B cell (primary cell): Measurements from ENCODE around the gene AHDC1. TPM values are rescaled to one million over a fixed set of nuclear protein-coding genes. Genes with fewer than 3 reads are reported as not detected.

Source experiments
- ATAC-seq: fragments of 200-7000 bp; cut with Tn5 transposase; one replicate; pipeline ENCODE4 v1.10.0; 2021; ENCODE audit warnings: low read depth, mild to moderate bottlenecking, moderate number of reproducible peaks, moderate library complexity
- CTCF ChIA-PET: fragments of 350-600 bp; sonication (Branson Sonifier 250); formaldehyde crosslinking; loops from one replicate; lab custom pipeline; 2021; ENCODE audit warnings: antibody characterized with exemption, inconsistent platforms; lab: Charles Lee
- POLR2A ChIA-PET: fragments of 350-600 bp; sonication (Branson Sonifier 250); formaldehyde crosslinking; loops from one replicate; lab custom pipeline; 2021; ENCODE audit warnings: antibody characterized with exemption; lab: Charles Lee
- DNase-seq: peaks from one replicate; pipeline ENCODE4 v3.0.0; 2013
- H2AFZ ChIP-seq: 2 replicates; pipeline ENCODE4 v1.6.1; 2012; ENCODE audit warnings: mild to moderate bottlenecking, low read depth, low read length; ENCODE audit not compliant: insufficient read depth, poor library complexity, severe bottlenecking
- H3K27ac ChIP-seq, 2 donors: 1 replicate in 1 of 2; 2 replicates in 1 of 2; pipeline ENCODE4 v1.5.1; 2012 to 2013; ENCODE audit warnings: low read length in 2 of 2, mild to moderate bottlenecking in 2 of 2, moderate library complexity in 1 of 2
- H3K27me3 ChIP-seq, 4 experiments: fragments of 200-600 bp in 1 of 4; sonication (generic) in 1 of 4; replicated peaks in 1 of 4; 1 replicate in 2 of 4; 2 replicates in 2 of 4; pipeline versions ENCODE4 v1.6.1 to v1.7.0; 2013 to 2016; ENCODE audit warnings: low read length in 3 of 4, mild to moderate bottlenecking in 2 of 4, mixed read lengths in 1 of 4, moderate library complexity in 1 of 4; ENCODE audit not compliant: insufficient read depth in 4 of 4, control insufficient read depth in 3 of 4; ENCODE audit errors: control extremely low read depth in 1 of 4
- H3K36me3 ChIP-seq, 2 experiments: replicated peaks in 1 of 2; 1 replicate in 1 of 2; 2 replicates in 1 of 2; pipeline versions ENCODE4 v1.6.1 to v1.7.1; 2013; ENCODE audit warnings: low read length in 1 of 2; ENCODE audit not compliant: insufficient read depth in 2 of 2, control insufficient read depth in 1 of 2; ENCODE audit errors: control extremely low read depth in 1 of 2, extremely low read depth in 1 of 2
- H3K4me1 ChIP-seq, 2 donors: fragments of 200-600 bp in 1 of 2; sonication (generic) in 1 of 2; 1 replicate in 1 of 2; 2 replicates in 1 of 2; pipeline versions ENCODE4 v1.5.1 to v1.6.1; 2013 to 2017; ENCODE audit warnings: low read length in 2 of 2; ENCODE audit not compliant: control insufficient read depth in 2 of 2, insufficient read depth in 2 of 2
- H3K4me2 ChIP-seq: replicated peaks from 2 replicates; pipeline ENCODE3; 2012; ENCODE audit warnings: mild to moderate bottlenecking, low read depth, low read length; ENCODE audit not compliant: poor library complexity, severe bottlenecking
- H3K4me3 ChIP-seq, 5 experiments: fragments of 200-600 bp in 1 of 5; sonication (generic) in 1 of 5; 1 replicate in 3 of 5; 2 replicates in 2 of 5; pipeline versions ENCODE4 v1.5.1 to v1.7.0; 2011 to 2016; ENCODE audit warnings: low read length in 4 of 5, mild to moderate bottlenecking in 4 of 5, low read depth in 2 of 5, control low read depth in 1 of 5, moderate library complexity in 1 of 5; ENCODE audit not compliant: insufficient read depth in 1 of 5; ENCODE audit errors: control extremely low read depth in 1 of 5, extremely low read depth in 1 of 5
- H3K79me2 ChIP-seq: fragments of 200-600 bp; sonication (generic); one replicate; pipeline ENCODE4 v1.6.0; 2016; ENCODE audit warnings: low read length; ENCODE audit not compliant: control insufficient read depth, insufficient read depth
- H3K9ac ChIP-seq: fragments of 200-600 bp; sonication (generic); 2 replicates; pipeline ENCODE4 v1.6.1; 2017; ENCODE audit warnings: mild to moderate bottlenecking, low read length, moderate library complexity
- H3K9me3 ChIP-seq, 3 donors: one replicate each; pipeline versions ENCODE4 v1.6.1 to v1.7.1; 2013; ENCODE audit warnings: low read length in 2 of 3; ENCODE audit not compliant: control insufficient read depth in 2 of 3, insufficient read depth in 1 of 3; ENCODE audit errors: control extremely low read depth in 1 of 3
- H4K20me1 ChIP-seq: 2 replicates; pipeline ENCODE4 v1.6.0; 2012; ENCODE audit warnings: mild to moderate bottlenecking, low read length; ENCODE audit not compliant: insufficient read depth, control insufficient read depth, poor library complexity, severe bottlenecking
- H3K27ac Mint-ChIP-seq: one replicate; pipeline ENCODE4 v1.8.0; 2021; ENCODE audit warnings: mixed read lengths
- H3K27me3 Mint-ChIP-seq: one replicate; pipeline ENCODE4 v1.8.0; 2021; ENCODE audit warnings: mixed read lengths
- H3K4me1 Mint-ChIP-seq: one replicate; pipeline ENCODE4 v1.8.0; 2021; ENCODE audit warnings: mixed read lengths
- H3K4me3 Mint-ChIP-seq: one replicate; pipeline ENCODE4 v1.8.0; 2021; ENCODE audit warnings: mixed read lengths
- H3K9me3 Mint-ChIP-seq: one replicate; pipeline ENCODE4 v1.8.0; 2022; ENCODE audit warnings: mixed read lengths; ENCODE audit not compliant: insufficient read depth
- EZH2 ChIP-seq: IDR thresholded peaks from 2 replicates; pipeline ENCODE4 v1.6.1; 2012; ENCODE audit warnings: borderline replicate concordance, low read depth, mild to moderate bottlenecking, moderate library complexity, low read length; ENCODE audit not compliant: insufficient read depth, poor library complexity, severe bottlenecking
- WGBS: methylation state at CpG from one replicate; pipeline ENCODE4 v1.1.5; 2013; ENCODE audit warnings: missing lambda C conversion rate; ENCODE audit not compliant: insufficient coverage; 5-methylcytosine and 5-hydroxymethylcytosine counted together
- intact Hi-C: fragments of 100-400 bp; cut with micrococcal nuclease; formaldehyde crosslinking; loops from one replicate; pipeline ENCODE4 v1.10.0; 2022
- polyA plus RNA-seq: library from polyadenylated mRNA; depleted of rRNA; stranded (reverse); fragments of >200 nt; gene quantifications from 2 replicates; pipeline ENCODE4 v1.2.3, GENCODE V29; 2012
- total RNA-seq, 2 donors: library from RNA; stranded (reverse); fragments of 120-200 nt in 1 of 2; gene quantifications; 1 replicate in 1 of 2; 2 replicates in 1 of 2; pipeline versions ENCODE4 v1.2.3 to v1.2.4, GENCODE V29; 2013 to 2022
- TF ChIP-seq, protein P1 (sequence below): fragments of 200-600 bp; IDR thresholded peaks from one replicate; pipeline ENCODE4 v1.8.0; 2022; ENCODE audit warnings: antibody characterized with exemption, mild to moderate bottlenecking

The AHDC1 gene
- total and polyA plus RNA-seq, 2 donors (not counting 1 experiment from before 2014, with no cell fraction given) = 6.2 to 32.0 TPM

DNA sequence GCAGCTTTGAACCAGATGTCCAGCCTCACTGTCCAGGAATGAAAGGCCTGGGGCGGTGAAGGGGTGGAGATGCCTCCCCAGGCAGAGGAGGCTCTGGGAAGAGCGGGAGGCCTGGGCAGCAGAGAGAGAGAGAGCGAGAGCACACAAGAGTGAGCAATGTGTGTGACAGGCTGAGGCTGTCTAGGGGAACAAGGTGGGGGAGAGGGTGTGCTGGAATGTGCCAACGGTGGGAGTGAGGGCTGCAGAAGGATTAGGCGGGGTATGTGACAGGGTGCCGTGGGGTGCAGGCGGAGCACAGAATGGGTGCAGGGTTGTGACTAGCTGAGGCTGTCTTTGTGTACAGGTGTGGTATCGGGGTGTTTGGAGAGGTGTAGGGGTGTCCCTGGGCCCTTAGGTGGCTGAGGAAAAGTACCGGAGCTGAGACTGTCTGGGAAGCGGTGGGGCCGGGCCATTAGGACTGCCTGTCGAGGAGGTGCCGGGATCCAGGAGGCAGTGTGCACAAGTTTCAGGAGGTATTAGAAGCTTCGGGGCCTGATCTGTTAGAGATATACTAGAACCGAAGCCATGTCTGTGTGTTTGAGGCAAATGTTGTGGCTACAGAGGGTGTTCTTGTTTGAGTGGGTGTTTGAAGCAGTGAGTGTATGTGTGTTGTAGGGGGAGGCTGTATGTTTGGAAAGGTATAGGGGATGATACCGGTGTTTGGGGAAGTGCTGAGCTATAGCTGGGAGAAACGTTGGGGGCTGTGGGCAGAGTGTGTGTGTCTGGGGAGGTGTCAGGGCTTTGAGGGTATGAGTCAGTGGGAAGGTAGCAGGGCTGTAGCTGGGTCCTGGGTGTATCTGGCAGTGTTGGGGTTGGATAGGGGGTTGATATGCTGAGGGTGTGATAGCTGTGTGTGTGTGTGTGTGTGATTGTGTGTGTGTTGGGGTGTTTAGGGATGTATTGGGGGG is 9.1 kb downstream of the AHDC1 start:
- Histone ChIP-seq H3K9ac (no peak overlapping the region), H3K79me2 (peaks cover 98% of the 10 kb centered on the region), H3K4me3 (no peak overlapping the region), H3K36me3 (peaks cover 0 to 9% of the 10 kb centered on the region in 2 experiments), H3K4me2 (no peak overlapping the region), H3K9me3 (no peaks in the 10 kb centered on the region), H3K27ac (no peak overlapping the region), H3K27me3 (no peaks in the 10 kb centered on the region), H3K4me1 (peaks cover 41 to 65% of the 10 kb centered on the region in 2 donors), H2AFZ (no peak overlapping the region), H4K20me1 (peaks cover 80% of the 10 kb centered on the region)
- 80% methylated on average over 17 of the region's 17 CpGs for WGBS
- DNase-seq = no peak
- no peak for ATAC-seq
- peaks cover 19% of the 10 kb centered on the region for H3K4me1 Mint-ChIP-seq
- no peak overlapping the region for H3K27ac Mint-ChIP-seq
- TF ChIP-seq EZH2 = no peak
- TF ChIP-seq, protein P1, sequence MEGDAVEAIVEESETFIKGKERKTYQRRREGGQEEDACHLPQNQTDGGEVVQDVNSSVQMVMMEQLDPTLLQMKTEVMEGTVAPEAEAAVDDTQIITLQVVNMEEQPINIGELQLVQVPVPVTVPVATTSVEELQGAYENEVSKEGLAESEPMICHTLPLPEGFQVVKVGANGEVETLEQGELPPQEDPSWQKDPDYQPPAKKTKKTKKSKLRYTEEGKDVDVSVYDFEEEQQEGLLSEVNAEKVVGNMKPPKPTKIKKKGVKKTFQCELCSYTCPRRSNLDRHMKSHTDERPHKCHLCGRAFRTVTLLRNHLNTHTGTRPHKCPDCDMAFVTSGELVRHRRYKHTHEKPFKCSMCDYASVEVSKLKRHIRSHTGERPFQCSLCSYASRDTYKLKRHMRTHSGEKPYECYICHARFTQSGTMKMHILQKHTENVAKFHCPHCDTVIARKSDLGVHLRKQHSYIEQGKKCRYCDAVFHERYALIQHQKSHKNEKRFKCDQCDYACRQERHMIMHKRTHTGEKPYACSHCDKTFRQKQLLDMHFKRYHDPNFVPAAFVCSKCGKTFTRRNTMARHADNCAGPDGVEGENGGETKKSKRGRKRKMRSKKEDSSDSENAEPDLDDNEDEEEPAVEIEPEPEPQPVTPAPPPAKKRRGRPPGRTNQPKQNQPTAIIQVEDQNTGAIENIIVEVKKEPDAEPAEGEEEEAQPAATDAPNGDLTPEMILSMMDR = no peak
- no peaks in the 10 kb centered on the region for H3K27me3 Mint-ChIP-seq
- intact Hi-C loops = no loop called here
- no peak overlapping the region for H3K4me3 Mint-ChIP-seq
- H3K9me3 Mint-ChIP-seq = no peaks in the 10 kb centered on the region
- ChIA-PET CTCF (interaction anchor here (1.1 to 2.0 kb wide), 4 partner anchors 14 to 262 kb away, joined by 3 to 12 read pairs (median 3); no protein-coding TSS in a partner anchor), POLR2A (no interaction called here)
